Muscle of back (tissue), 11 donors: ENCODE measurements around the gene FCER1G. TPM values are rescaled to one million over a fixed set of nuclear protein-coding genes. Genes with fewer than 3 reads are reported as not detected.

ENCODE experiments used
- DNase-seq, 3 donors: peaks; one replicate each; pipeline versions ENCODE4 v3.0.0 to v3.0.0-alpha.2; 2013
- polyA plus RNA-seq, 10 donors: library from polyadenylated mRNA; unstranded; fragments of 120-200 nt; gene quantifications; one replicate each; pipeline ENCODE4 v1.2.1, GENCODE V29; 2013; ENCODE audit not compliant: insufficient read length in 10 of 10

Gene FCER1G
- polyA plus RNA-seq, 10 donors, result 14.9 to 26.2 (median 19.6) TPM

- DNase-seq, result no peak
These were observed 46.5 kb downstream of the FCER1G start for GRCh38 chr1:161261261-161262235.

- no peak for DNase-seq
These were observed 50.2 kb downstream of the FCER1G start for GRCh38 chr1:161265305-161265704.

- no peak for DNase-seq
These were observed 51.1 kb downstream of the FCER1G start for GRCh38 chr1:161266202-161266601.

GRCh38 chr1:161266836-161267235, 51.7 kb downstream of the FCER1G start:
- no peak for DNase-seq

GRCh38 chr1:161267321-161267720, 52.2 kb downstream of the FCER1G start:
- DNase-seq, result no peak

Other genes with a start within 250 kb of the FCER1G start
- 10 to 100 TPM in 9 of 10 donors, 1 to 10 TPM in 1; 8.2 to 24.1 (median 16.4) TPM for gene F11R, start 194.1 kb upstream of the FCER1G start, polyA plus RNA-seq
- 10 to 100 TPM; 21.1 to 31.3 (median 25.8) TPM for gene TSTD1, start 176.3 kb upstream of the FCER1G start, polyA plus RNA-seq
- 10 to 100 TPM; 30.7 to 42.9 (median 34.0) TPM for gene USF1, start 169.3 kb upstream of the FCER1G start, polyA plus RNA-seq
- 10 to 100 TPM in 1 of 10 donors, 1 to 10 TPM in 9; 2.1 to 12.3 (median 2.7) TPM for gene ARHGAP30, start 145.4 kb upstream of the FCER1G start, polyA plus RNA-seq
- gene NECTIN4, start 125.7 kb upstream of the FCER1G start, polyA plus RNA-seq, result 1 to 10 TPM in 2 of 10 donors, under 1 TPM in 5, not detected in 3; 0.11 to 8.0 (median 0.18) TPM
- gene KLHDC9, start 116.9 kb upstream of the FCER1G start, polyA plus RNA-seq, result 1 to 10 TPM in 4 of 10 donors, under 1 TPM in 6; 0.43 to 1.8 (median 0.89) TPM
- gene PFDN2, start 97.3 kb upstream of the FCER1G start, polyA plus RNA-seq, result 10 to 100 TPM; 52.6 to 81.9 (median 62.9) TPM
- 10 to 100 TPM; 25.5 to 33.3 (median 29.0) TPM for gene NIT1, start 97.2 kb upstream of the FCER1G start, polyA plus RNA-seq
- 10 to 100 TPM; 36.0 to 47.4 (median 44.5) TPM for gene DEDD, start 82.6 kb upstream of the FCER1G start, polyA plus RNA-seq
- 100 to 1,000 TPM in 5 of 10 donors, 10 to 100 TPM in 5; 93.2 to 118 (median 101) TPM for gene UFC1, start 61.3 kb upstream of the FCER1G start, polyA plus RNA-seq
- gene USP21, start 55.8 kb upstream of the FCER1G start, polyA plus RNA-seq, result 10 to 100 TPM; 24.5 to 33.2 (median 27.3) TPM
- 10 to 100 TPM; 15.2 to 29.1 (median 19.1) TPM for gene PPOX, start 48.9 kb upstream of the FCER1G start, polyA plus RNA-seq
- gene B4GALT3, start 37.8 kb upstream of the FCER1G start, polyA plus RNA-seq, result 10 to 100 TPM; 18.2 to 29.4 (median 23.3) TPM
- gene ADAMTS4, start 16.2 kb upstream of the FCER1G start, polyA plus RNA-seq, result 10 to 100 TPM in 8 of 10 donors, 1 to 10 TPM in 2; 6.8 to 23.6 (median 11.8) TPM
- gene NDUFS2, start 12.9 kb upstream of the FCER1G start, polyA plus RNA-seq, result 100 to 1,000 TPM; 115 to 160 (median 139) TPM
- gene APOA2, start 8.3 kb downstream of the FCER1G start, polyA plus RNA-seq, result 10 to 100 TPM in 1 of 10 donors, 1 to 10 TPM in 1, under 1 TPM in 1, not detected in 7; 0.55 to 10.5 (median 2.2) TPM
- gene TOMM40L, start 10.8 kb downstream of the FCER1G start, polyA plus RNA-seq, result 10 to 100 TPM in 3 of 10 donors, 1 to 10 TPM in 7; 8.7 to 11.3 (median 9.4) TPM
- 1 to 10 TPM in 3 of 10 donors, under 1 TPM in 7; 0.58 to 1.4 (median 0.75) TPM for gene NR1I3, start 22.9 kb downstream of the FCER1G start, polyA plus RNA-seq
- gene PCP4L1, start 43.5 kb downstream of the FCER1G start, polyA plus RNA-seq, result under 1 TPM; 0.19 to 0.63 (median 0.36) TPM
- gene MPZ, start 94.7 kb downstream of the FCER1G start, polyA plus RNA-seq, result 10 to 100 TPM in 9 of 10 donors, 1 to 10 TPM in 1; 9.1 to 17.8 (median 13.0) TPM
- 100 to 1,000 TPM; 120 to 148 (median 133) TPM for gene SDHC, start 99.1 kb downstream of the FCER1G start, polyA plus RNA-seq
- 1 to 10 TPM in 4 of 10 donors, under 1 TPM in 5, not detected in 1; 0.31 to 2.0 (median 0.50) TPM for gene CFAP126, start 152.6 kb downstream of the FCER1G start, polyA plus RNA-seq